Measurements from ENCODE around the gene NPAS1. TPM values are rescaled to one million over a fixed set of nuclear protein-coding genes. Genes with fewer than 3 reads are reported as not detected.

The NPAS1 gene
- total and polyA plus RNA-seq, 9 donors: 0.15 to 0.57 (median 0.31) TPM; not detected in 4

- H3K27ac ChIP-seq: no peak overlapping the region
- H3K36me3 ChIP-seq: no peaks in the 10 kb centered on the region
- H3K9me3 ChIP-seq: no peaks in the 10 kb centered on the region
- intact Hi-C loops (cut with DNase I): loop anchor here in 2 of 4 donors (5.0 to 10.0 kb wide), 2 partner anchors 80 to 87 kb away; no protein-coding TSS in a partner anchor
- TF ChIP-seq EP300 (IDR thresholded peaks at IDR 0.05) (no peak), CTCF (IDR thresholded peaks at IDR 0.05) (no peak), POLR2A (IDR thresholded peaks at IDR 0.05) (no peak)
- no peak overlapping the region for H3K4me3 ChIP-seq
- WGBS, 3 donors: 44 to 73% (median 50%) methylated on average over 1 of the region's 1 CpG
- H3K4me1 ChIP-seq (ENCODE audit: insufficient read depth): peaks cover 2% of the 10 kb centered on the region
- no peak for DNase-seq
- H3K27me3 ChIP-seq: no peaks in the 10 kb centered on the region
These were observed 18.1 kb downstream of the NPAS1 start for GRCh38 chr19:47037766-47038165.

GRCh38 chr19:47039239-47039874 lies 19.7 kb downstream of the NPAS1 start:
- Histone ChIP-seq H3K4me1 (ENCODE audit: insufficient read depth) (peaks cover 2% of the 10 kb centered on the region), H3K4me3 (no peak overlapping the region), H3K27ac (no peak overlapping the region), H3K27me3 (no peaks in the 10 kb centered on the region), H3K36me3 (no peaks in the 10 kb centered on the region), H3K9me3 (no peaks in the 10 kb centered on the region)
- WGBS, 3 donors: 83 to 87% (median 85%) methylated on average over 17 of the region's 17 CpGs
- TF ChIP-seq EP300 (IDR thresholded peaks at IDR 0.05) (no peak), CTCF (IDR thresholded peaks at IDR 0.05) (no peak), POLR2A (IDR thresholded peaks at IDR 0.05) (no peak)
- intact Hi-C loops (cut with DNase I): loop anchor here in 2 of 4 donors (5.0 to 10.0 kb wide), 2 partner anchors 78 to 85 kb away; no protein-coding TSS in a partner anchor
- DNase-seq: no peak

GRCh38 chr19:47040869-47041268 lies 21.2 kb downstream of the NPAS1 start:
- H3K27ac ChIP-seq: no peak overlapping the region
- intact Hi-C loops (cut with DNase I): no loop called here
- no peak overlapping the region for H3K4me3 ChIP-seq
- peaks cover 2% of the 10 kb centered on the region for H3K4me1 ChIP-seq (ENCODE audit: insufficient read depth)
- no peaks in the 10 kb centered on the region for H3K27me3 ChIP-seq
- TF ChIP-seq CTCF (IDR thresholded peaks at IDR 0.05): no peak
- TF ChIP-seq EP300 (IDR thresholded peaks at IDR 0.05): no peak
- TF ChIP-seq POLR2A (IDR thresholded peaks at IDR 0.05): no peak
- DNase-seq: no peak
- H3K36me3 ChIP-seq: no peaks in the 10 kb centered on the region
- 53 to 71% (median 65%) methylated on average over 8 of the region's 8 CpGs for WGBS, 3 donors
- no peaks in the 10 kb centered on the region for H3K9me3 ChIP-seq

GRCh38 chr19:47044946-47045866 lies 25.6 kb downstream of the NPAS1 start:
- intact Hi-C loops (cut with DNase I): no loop called here
- 92 to 94% (median 92%) methylated on average over 48 to 56 of the region's 56 CpGs for WGBS, 3 donors
- Histone ChIP-seq H3K9me3 (no peaks in the 10 kb centered on the region), H3K36me3 (no peaks in the 10 kb centered on the region), H3K4me1 (ENCODE audit: insufficient read depth) (peaks cover 4% of the 10 kb centered on the region), H3K27ac (no peak overlapping the region), H3K27me3 (no peaks in the 10 kb centered on the region), H3K4me3 (no peak overlapping the region)
- TF ChIP-seq POLR2A (IDR thresholded peaks at IDR 0.05): no peak
- no peak for TF ChIP-seq CTCF (IDR thresholded peaks at IDR 0.05)
- no peak for TF ChIP-seq EP300 (IDR thresholded peaks at IDR 0.05)
- no peak for DNase-seq

Measured in ovary (tissue), 9 donors.